Measurements from ENCODE around the gene TMOD2. TPM values are rescaled to one million over a fixed set of nuclear protein-coding genes. Genes with fewer than 3 reads are reported as not detected.
A peak's percentile ranks its signal among the peaks of the same experiment; 100 is the strongest.

TMOD2 gene
- total RNA-seq, 1 donor from 2014 or later: 14.7 TPM

- DNase-seq: no peak
- Histone ChIP-seq H3K27ac (no peak overlapping the region), H3K9me3 (no peaks in the 10 kb centered on the region), H3K27me3 (ENCODE audit: low read depth) (no peaks in the 10 kb centered on the region), H3K4me1 (no peaks in the 10 kb centered on the region), H3K4me3 (no peak overlapping the region), H3K36me3 (peaks cover 9% of the 10 kb centered on the region)
- intact Hi-C loops (cut with DNase I): no loop called here
- TF ChIP-seq CTCF (IDR thresholded peaks at IDR 0.05): no peak
- ATAC-seq: no peak
Observed at GRCh38 chr15:51798281-51798680, 46.9 kb downstream of the TMOD2 start.

- TF ChIP-seq CTCF (IDR thresholded peaks at IDR 0.05): no peak
- H3K4me1 ChIP-seq: no peaks in the 10 kb centered on the region
- peaks cover 9% of the 10 kb centered on the region for H3K36me3 ChIP-seq
- DNase-seq (no peak), ATAC-seq (peak; percentile 59 to 88)
- H3K4me3 ChIP-seq: no peak overlapping the region
- H3K9me3 ChIP-seq: no peaks in the 10 kb centered on the region
- H3K27me3 ChIP-seq (ENCODE audit: low read depth): no peaks in the 10 kb centered on the region
- no peak overlapping the region for H3K27ac ChIP-seq
- intact Hi-C loops (cut with DNase I): no loop called here
Observed at GRCh38 chr15:51799282-51800252, 48.2 kb downstream of the TMOD2 start.

- DNase-seq: no peak
Observed at GRCh38 chr15:51801391-51801835, 50.0 kb downstream of the TMOD2 start.

GRCh38 chr15:51802593-51802992 lies 51.2 kb downstream of the TMOD2 start:
- Histone ChIP-seq H3K4me3 (no peak overlapping the region), H3K27me3 (ENCODE audit: low read depth) (no peaks in the 10 kb centered on the region), H3K36me3 (peaks cover 20% of the 10 kb centered on the region), H3K27ac (no peak overlapping the region), H3K4me1 (no peaks in the 10 kb centered on the region), H3K9me3 (no peaks in the 10 kb centered on the region)
- intact Hi-C loops (cut with DNase I): no loop called here
- ATAC-seq: no peak
- DNase-seq: no peak
- TF ChIP-seq CTCF (IDR thresholded peaks at IDR 0.05): no peak

More at GRCh38 chr15:51801391-51801835, 50.0 kb downstream of the TMOD2 start:
- peak; percentile 44 for TF ChIP-seq CTCF (IDR thresholded peaks at IDR 0.05)
- H3K9me3 ChIP-seq: no peaks in the 10 kb centered on the region
- H3K4me1 ChIP-seq: no peaks in the 10 kb centered on the region
- ATAC-seq: peak in 1 of 2 donors; percentile 44
- H3K36me3 ChIP-seq: peaks cover 12% of the 10 kb centered on the region
- intact Hi-C loops (cut with DNase I): no loop called here
- H3K27me3 ChIP-seq (ENCODE audit: low read depth): no peaks in the 10 kb centered on the region
- no peak overlapping the region for H3K4me3 ChIP-seq
- no peak overlapping the region for H3K27ac ChIP-seq

GRCh38 chr15:51803965-51804364 lies 52.6 kb downstream of the TMOD2 start:
- Histone ChIP-seq H3K9me3 (no peaks in the 10 kb centered on the region), H3K27ac (no peak overlapping the region), H3K36me3 (peaks cover 25% of the 10 kb centered on the region), H3K4me1 (no peaks in the 10 kb centered on the region), H3K4me3 (no peak overlapping the region), H3K27me3 (ENCODE audit: low read depth) (no peaks in the 10 kb centered on the region)
- TF ChIP-seq CTCF (IDR thresholded peaks at IDR 0.05): no peak
- ATAC-seq: no peak
- intact Hi-C loops (cut with DNase I): no loop called here
- no peak for DNase-seq
